Esophagus muscularis mucosa (tissue), 4 donors: ENCODE results near the gene TWF2. TPM values are rescaled to one million over a fixed set of nuclear protein-coding genes. Genes with fewer than 3 reads are reported as not detected.
"Not testable (repeated sequence)": the region's sequence is repeated elsewhere in the genome, so short reads cannot be mapped to it uniquely, and the experiment has no call there.

ENCODE experiments used
- DNase-seq: peaks from one replicate; pipeline ENCODE4 v3.0.0-alpha.2; 2017; ENCODE audit errors: extremely low spot score
- H3K27ac ChIP-seq, 4 donors: fragments of 200-600 bp; sonication (generic); replicated peaks in 1 of 4; 1 replicate in 3 of 4; 2 replicates in 1 of 4; pipeline ENCODE4 v1.5.1; 2016 to 2019; ENCODE audit warnings: mild to moderate bottlenecking in 1 of 4
- H3K27me3 ChIP-seq, 4 donors: fragments of 200-600 bp; sonication (generic); one replicate each; pipeline versions ENCODE4 v1.5.1 to v1.6.0; 2016 to 2019
- H3K36me3 ChIP-seq, 4 donors: fragments of 200-600 bp; sonication (generic); one replicate each; pipeline ENCODE4 v1.5.1; 2016 to 2019
- H3K4me1 ChIP-seq, 4 donors: fragments of 200-600 bp; sonication (generic); one replicate each; pipeline ENCODE4 v1.5.1; 2016 to 2019
- H3K4me3 ChIP-seq, 4 donors: fragments of 200-600 bp; sonication (generic); 1 replicate in 2 of 4; 2 replicates in 2 of 4; pipeline ENCODE4 v1.5.1; 2016 to 2019; ENCODE audit warnings: mild to moderate bottlenecking in 4 of 4, moderate library complexity in 1 of 4
- H3K9me3 ChIP-seq, 4 donors: fragments of 200-600 bp; sonication (generic); 1 replicate in 3 of 4; 2 replicates in 1 of 4; pipeline ENCODE4 v1.5.1; 2016 to 2019
- EP300 ChIP-seq: sonication (generic); formaldehyde crosslinking; IDR thresholded peaks from one replicate; pipeline ENCODE4 v1.6.1; 2017; ENCODE audit warnings: antibody characterized with exemption
- POLR2A ChIP-seq: fragments of 450-650 bp; IDR thresholded peaks from one replicate; pipeline ENCODE4 v1.6.1; 2017; ENCODE audit warnings: antibody characterized with exemption, moderate library complexity, mild to moderate bottlenecking, low read depth
- POLR2AphosphoS5 ChIP-seq, 2 donors: sonication (generic); formaldehyde crosslinking; IDR thresholded peaks; one replicate each; pipeline ENCODE4 v1.6.1; 2017; ENCODE audit warnings: antibody characterized with exemption in 2 of 2
- WGBS: methylation state at CpG from one replicate; pipeline ENCODE4 v1.1.5; 2018; 5-methylcytosine and 5-hydroxymethylcytosine counted together
- intact Hi-C: fragments of 100-400 bp; cut with DNase I; formaldehyde crosslinking; loops from one replicate; pipeline ENCODE4 v1.15.1; 2023
- total RNA-seq, 4 donors: library from RNA; depleted of rRNA; stranded (reverse); fragments of >200 nt; gene quantifications; one replicate each; pipeline versions ENCODE4 v1.1.0 to v1.2.1, GENCODE V29; 2016
- TF ChIP-seq, protein P1 (sequence below), 3 experiments: fragments of 200-600 bp in 2 of 3; fragments of 450-650 bp in 1 of 3; sonication (generic) in 2 of 3; IDR thresholded peaks; one replicate each; pipeline ENCODE4 v1.5.1; 2017 to 2019; ENCODE audit warnings: antibody characterized with exemption in 3 of 3, mild to moderate bottlenecking in 2 of 3, moderate library complexity in 1 of 3

Gene TWF2
- total RNA-seq = 10 to 100 TPM; 66.4 to 89.5 (median 79.9) TPM

DNA sequence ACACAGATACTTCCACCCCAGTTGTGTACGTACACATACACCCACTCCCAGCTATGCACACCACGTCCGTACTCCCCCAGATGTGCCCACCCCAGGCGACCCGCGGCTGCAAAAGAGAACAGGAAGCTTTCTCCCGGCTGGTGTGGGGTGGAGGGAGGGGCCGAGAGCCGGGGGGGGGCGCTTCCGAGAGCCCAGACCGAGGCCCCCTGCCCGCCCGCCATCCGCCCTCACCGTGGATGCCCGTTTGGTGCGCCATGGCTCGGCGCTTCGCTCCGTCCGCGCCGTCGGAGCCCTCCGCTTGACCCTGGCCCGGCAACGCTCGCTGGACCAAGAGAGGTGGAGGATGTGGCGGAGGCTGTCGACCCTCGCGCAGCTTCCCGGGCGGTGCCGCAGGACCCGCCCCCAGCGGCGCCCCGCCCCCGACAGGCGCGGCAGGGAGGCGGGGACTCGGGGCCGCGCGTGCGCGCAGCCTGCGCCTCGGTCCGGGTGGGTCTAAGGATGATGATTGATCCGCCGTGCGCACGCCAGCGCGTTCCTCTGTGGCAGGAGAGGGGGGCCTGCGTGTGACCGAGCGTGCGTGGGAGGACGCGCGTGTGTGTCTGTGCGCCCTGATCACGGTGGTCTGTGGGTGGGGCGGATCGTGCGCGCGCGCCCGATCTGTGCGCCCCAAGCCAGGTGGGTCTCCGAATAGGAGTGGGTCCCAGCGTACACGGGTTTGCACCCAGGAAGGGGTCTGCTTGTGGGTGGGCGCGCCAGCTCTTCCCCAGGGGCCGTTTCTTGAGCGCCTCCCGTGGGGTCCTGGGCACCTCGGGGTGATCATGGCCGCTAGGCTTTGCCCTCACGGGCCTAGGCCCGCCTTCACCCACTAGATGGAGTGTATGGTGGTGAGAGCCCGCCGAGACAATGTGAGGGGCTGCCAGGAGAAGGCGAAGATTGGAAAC, at the start of gene TWF2:
TWF2 (minus strand) TSS at position 398 of the 941 bp plus-strand sequence; CDS start at position 256, 142 bp downstream.
- H3K36me3 ChIP-seq = peaks cover 0 to 12% (median 6%) of the 10 kb centered on the region in 4 donors
- H3K9me3 ChIP-seq = no peaks in the 10 kb centered on the region
- peak within 1 kb of the TSS; percentile 89 to 94 (median 91) for H3K27ac ChIP-seq
- TF ChIP-seq, protein P1, sequence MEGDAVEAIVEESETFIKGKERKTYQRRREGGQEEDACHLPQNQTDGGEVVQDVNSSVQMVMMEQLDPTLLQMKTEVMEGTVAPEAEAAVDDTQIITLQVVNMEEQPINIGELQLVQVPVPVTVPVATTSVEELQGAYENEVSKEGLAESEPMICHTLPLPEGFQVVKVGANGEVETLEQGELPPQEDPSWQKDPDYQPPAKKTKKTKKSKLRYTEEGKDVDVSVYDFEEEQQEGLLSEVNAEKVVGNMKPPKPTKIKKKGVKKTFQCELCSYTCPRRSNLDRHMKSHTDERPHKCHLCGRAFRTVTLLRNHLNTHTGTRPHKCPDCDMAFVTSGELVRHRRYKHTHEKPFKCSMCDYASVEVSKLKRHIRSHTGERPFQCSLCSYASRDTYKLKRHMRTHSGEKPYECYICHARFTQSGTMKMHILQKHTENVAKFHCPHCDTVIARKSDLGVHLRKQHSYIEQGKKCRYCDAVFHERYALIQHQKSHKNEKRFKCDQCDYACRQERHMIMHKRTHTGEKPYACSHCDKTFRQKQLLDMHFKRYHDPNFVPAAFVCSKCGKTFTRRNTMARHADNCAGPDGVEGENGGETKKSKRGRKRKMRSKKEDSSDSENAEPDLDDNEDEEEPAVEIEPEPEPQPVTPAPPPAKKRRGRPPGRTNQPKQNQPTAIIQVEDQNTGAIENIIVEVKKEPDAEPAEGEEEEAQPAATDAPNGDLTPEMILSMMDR (IDR thresholded peaks at IDR 0.05) = peak; percentile 42 to 55 (median 43)
- peak; percentile 36 for TF ChIP-seq POLR2A
- TF ChIP-seq POLR2AphosphoS5 (IDR thresholded peaks at IDR 0.05) = peak; percentile 67 to 89
- TF ChIP-seq EP300 = no peak
- DNase-seq = no peak
- peaks cover 37 to 66% (median 62%) of the 10 kb centered on the region in 4 donors for H3K4me1 ChIP-seq
- H3K27me3 ChIP-seq = no peaks in the 10 kb centered on the region
- WGBS = 0% methylated on average over 12 of the region's 92 CpGs
- intact Hi-C loops = loop anchor here (2.0 kb wide), 1 partner anchor 40 kb away; the partner anchor contains the start of gene WDR82
- H3K4me3 ChIP-seq = peak within 1 kb of the TSS; percentile 75 to 96 (median 85)

DNA sequence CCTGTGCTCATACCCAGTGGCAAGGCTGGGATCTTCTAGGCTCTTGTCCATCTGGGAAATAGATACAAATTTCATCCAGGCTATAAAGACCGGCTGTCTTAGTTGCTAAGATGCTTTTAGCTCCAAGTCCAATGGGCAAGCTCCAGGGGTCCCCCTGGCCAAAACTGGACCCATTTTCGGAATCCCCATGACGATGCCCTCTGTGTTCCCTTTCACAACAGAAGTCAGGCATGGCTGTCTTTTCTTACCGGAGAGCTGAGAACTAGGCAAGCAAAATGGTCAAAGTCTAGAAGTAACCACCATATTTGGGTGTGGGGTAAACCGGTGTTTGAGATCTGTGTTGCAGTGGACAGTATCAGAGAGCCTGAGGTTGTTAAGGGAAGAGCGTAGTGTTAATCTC, 49.7 kb upstream of the TWF2 start:
- 88% methylated on average over 6 of the region's 6 CpGs for WGBS
- no peak for DNase-seq
- Histone ChIP-seq H3K27ac (peak overlapping the region in 2 of 4 donors; percentile 94 to 98), H3K4me3 (peak overlapping the region; percentile 67 to 77 (median 74)), H3K9me3 (no peaks in the 10 kb centered on the region), H3K4me1 (peaks cover 19 to 21% (median 20%) of the 10 kb centered on the region in 4 donors), H3K27me3 (no peaks in the 10 kb centered on the region), H3K36me3 (peaks cover 8 to 38% (median 27%) of the 10 kb centered on the region in 4 donors)
- intact Hi-C loops = no loop called here
- no peak for TF ChIP-seq EP300
- no peak for TF ChIP-seq POLR2AphosphoS5 (IDR thresholded peaks at IDR 0.05)
- TF ChIP-seq POLR2A = no peak
- TF ChIP-seq, protein P1 (IDR thresholded peaks at IDR 0.05) = no peak

DNA sequence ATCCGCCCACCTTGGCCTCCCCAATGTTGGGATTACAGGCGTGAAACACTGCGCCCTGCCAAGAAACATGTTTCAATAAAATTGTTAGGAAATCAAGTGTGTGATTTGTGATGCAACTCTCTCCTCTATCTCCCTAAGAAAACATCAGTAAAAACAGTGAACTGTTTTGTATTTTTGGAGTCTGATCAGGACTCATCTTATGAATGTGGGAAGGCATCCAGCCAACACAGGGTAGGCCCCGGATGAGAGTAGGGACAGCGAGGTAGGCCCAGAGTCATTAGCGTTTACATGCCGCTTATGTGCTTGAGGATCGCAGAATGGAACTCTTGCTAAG, 47.8 kb upstream of the TWF2 start:
- Histone ChIP-seq H3K27me3 (no peaks in the 10 kb centered on the region), H3K4me1 (peaks cover 19 to 21% (median 20%) of the 10 kb centered on the region in 4 donors), H3K9me3 (no peaks in the 10 kb centered on the region), H3K27ac (peak overlapping the region; percentile 94 to 98 (median 97)), H3K4me3 (peak overlapping the region; percentile 67 to 77 (median 74)), H3K36me3 (peaks cover 5 to 23% (median 12%) of the 10 kb centered on the region in 4 donors)
- intact Hi-C loops = no loop called here
- 79% methylated on average over 8 of the region's 8 CpGs for WGBS
- DNase-seq = no peak
- TF ChIP-seq POLR2A (no peak), EP300 (no peak)
- TF ChIP-seq, protein P1 (IDR thresholded peaks at IDR 0.05) = no peak

DNA sequence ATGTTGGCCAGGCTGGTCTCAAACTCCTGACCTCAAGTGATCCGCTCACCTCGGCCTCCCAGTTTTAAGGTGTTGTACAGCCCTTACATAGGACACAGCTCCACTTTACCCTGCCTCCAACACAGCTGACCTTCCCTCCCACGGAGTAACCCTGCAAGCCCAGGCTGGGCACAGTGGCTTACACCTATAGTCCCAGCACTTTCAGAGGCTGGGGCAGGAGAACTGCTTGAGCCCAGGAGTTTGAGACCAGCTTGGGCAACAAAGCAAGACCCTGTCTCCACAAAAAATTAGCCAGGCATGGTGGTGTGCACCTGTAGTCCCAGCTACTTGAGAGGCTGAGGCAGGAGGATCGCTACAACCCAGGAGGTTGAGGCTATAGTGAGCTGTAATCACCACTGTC, 45.1 kb upstream of the TWF2 start:
- intact Hi-C loops, H3K27me3 ChIP-seq, H3K9me3 ChIP-seq, DNase-seq, H3K27ac ChIP-seq, H3K36me3 ChIP-seq, H3K4me3 ChIP-seq: not testable (repeated sequence)
- 95% methylated on average over 3 of the region's 4 CpGs for WGBS
- H3K4me1 ChIP-seq = peaks cover 32 to 39% (median 35%) of the 10 kb centered on the region in 4 donors

DNA sequence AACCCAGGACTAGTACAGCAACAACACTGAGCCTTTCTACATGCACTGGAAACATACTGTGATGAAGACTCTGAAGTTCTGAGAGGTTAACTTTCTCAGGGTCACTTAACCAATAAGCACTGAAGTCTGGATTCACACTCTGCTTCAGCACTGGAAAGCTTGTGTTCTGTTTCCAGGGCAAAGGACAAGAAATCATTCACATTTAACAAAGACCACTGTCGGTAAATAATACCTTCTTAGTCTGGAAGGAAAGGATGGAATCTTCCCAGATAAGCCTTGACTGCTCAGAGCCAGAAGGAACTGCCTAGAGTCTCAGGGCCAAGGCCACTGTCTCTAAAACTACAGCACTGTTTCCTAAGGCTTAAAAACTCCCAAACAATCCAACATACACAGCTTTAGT, 44.3 kb upstream of the TWF2 start:
- Histone ChIP-seq H3K27ac (no peak overlapping the region), H3K4me1 (peaks cover 26 to 36% (median 29%) of the 10 kb centered on the region in 4 donors), H3K27me3 (no peaks in the 10 kb centered on the region), H3K4me3 (no peak overlapping the region), H3K9me3 (no peaks in the 10 kb centered on the region), H3K36me3 (peaks cover 0 to 9% (median 3%) of the 10 kb centered on the region in 4 donors)
- intact Hi-C loops = no loop called here
- no peak for DNase-seq
- 83% methylated on average over 1 of the region's 1 CpG for WGBS
- TF ChIP-seq POLR2AphosphoS5 (IDR thresholded peaks at IDR 0.05) (no peak), POLR2A (no peak), EP300 (no peak)
